SK-N-MC (cell line): ENCODE measurements around the gene NPC1.

Experiments used
- DNase-seq: peaks from one replicate; pipeline ENCODE4 v3.0.0-alpha.2; 2011; ENCODE audit warnings: low read depth, low spot score
- H3K27ac ChIP-seq: fragments of 200-600 bp; sonication (generic); 2 replicates; pipeline ENCODE4 v1.5.1; 2016; ENCODE audit warnings: mixed run types
- H3K36me3 ChIP-seq: fragments of 200-600 bp; sonication (generic); 2 replicates; pipeline ENCODE4 v1.6.1; 2017; ENCODE audit warnings: antibody characterized with exemption, low read length, mixed read lengths; ENCODE audit not compliant: insufficient read depth
- H3K4me3 ChIP-seq: fragments of 200-600 bp; sonication (generic); 2 replicates; pipeline ENCODE4 v1.5.1; 2016
- H3K9ac ChIP-seq: fragments of 200-600 bp; sonication (generic); 2 replicates; pipeline ENCODE4 v1.8.0; 2017; ENCODE audit warnings: mixed run types, mixed read lengths; ENCODE audit not compliant: insufficient read length
- H3K9me3 ChIP-seq: fragments of 200-600 bp; sonication (generic); 2 replicates; pipeline ENCODE4 v1.6.1; 2017; ENCODE audit warnings: low read depth, mild to moderate bottlenecking, antibody characterized with exemption, low read length, moderate library complexity, mixed read lengths
- EZH2 ChIP-seq: fragments of 200-600 bp; sonication (generic); IDR thresholded peaks from one replicate; pipeline ENCODE4 v1.6.1; 2017; ENCODE audit warnings: antibody characterized with exemption
- FOXP2 ChIP-seq: optimal IDR thresholded peaks from 2 replicates; pipeline ENCODE3; 2011; ENCODE audit warnings: mild to moderate bottlenecking, moderate library complexity; ENCODE audit not compliant: insufficient read depth; ENCODE audit errors: extremely low read length, control extremely low read depth
- POLR2AphosphoS5 ChIP-seq: IDR thresholded peaks from 2 replicates; pipeline ENCODE4 v1.6.1; 2012; ENCODE audit warnings: mild to moderate bottlenecking, low read depth, low read length, borderline replicate concordance

Gene NPC1

DNA sequence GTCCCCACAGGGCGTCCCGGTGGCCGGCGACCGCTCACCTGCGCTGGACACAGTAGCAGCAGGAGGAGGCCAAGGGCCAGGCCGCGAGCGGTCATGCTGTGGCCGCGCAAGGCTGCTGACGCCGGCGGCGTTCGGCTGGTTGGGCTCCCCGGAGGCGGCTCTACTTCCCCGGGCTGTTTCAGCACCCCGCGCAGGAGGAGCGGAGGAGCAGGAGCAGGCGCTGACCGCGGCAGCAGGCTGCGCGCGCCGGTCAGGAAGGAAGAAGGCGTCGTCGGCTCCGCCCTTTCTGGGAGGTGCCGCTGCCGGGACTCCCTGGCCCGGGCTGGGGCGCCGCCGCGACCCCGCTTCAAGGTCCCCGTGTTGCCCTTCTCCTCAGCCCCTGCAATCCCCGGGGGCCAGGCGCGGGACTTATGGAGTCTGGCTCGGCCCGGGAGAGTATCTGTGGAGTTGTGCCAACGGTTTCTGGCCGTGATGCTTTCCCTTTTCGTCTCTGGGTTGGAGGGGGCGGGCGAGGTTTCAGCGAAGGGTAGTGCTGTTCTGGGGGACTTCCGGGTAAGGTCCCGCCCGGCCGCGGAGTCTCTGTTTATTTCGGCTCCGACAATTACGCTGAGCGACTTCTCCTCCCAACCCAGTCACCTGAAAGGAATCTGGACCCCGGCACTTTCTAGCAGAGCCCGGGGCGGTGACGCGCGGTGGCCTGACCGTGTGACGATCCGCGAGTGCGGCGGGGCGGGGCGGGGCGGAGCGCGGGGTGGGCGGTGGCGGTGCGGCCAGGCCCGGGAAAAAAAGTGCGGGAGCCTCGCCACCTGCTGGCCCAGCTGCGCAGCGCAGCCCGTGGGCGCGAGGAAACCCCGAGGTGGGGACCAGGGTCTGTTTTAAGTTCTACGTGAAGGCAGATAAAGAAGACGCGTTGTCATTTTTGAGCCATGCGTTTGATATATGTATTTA, at the start of gene NPC1:
Gene NPC1, minus strand, starts transcription at position 258 of the 948 bp plus-strand sequence. Its CDS starts 163 bp downstream, at position 95.
- peak within 1 kb of the TSS; percentile 84 for H3K9ac ChIP-seq
- H3K4me3 ChIP-seq, result peak within 1 kb of the TSS; percentile 92
- H3K27ac ChIP-seq, result peak within 1 kb of the TSS; percentile 85; the same call in 1 of the 2 replicates
- no peak for DNase-seq
- H3K36me3 ChIP-seq, result no peaks in the 10 kb centered on the region
- TF ChIP-seq POLR2AphosphoS5, result peak; percentile 86
- TF ChIP-seq FOXP2, result peak; percentile 10
- TF ChIP-seq EZH2, result no peak
- H3K9me3 ChIP-seq, result no peaks in the 10 kb centered on the region

DNA sequence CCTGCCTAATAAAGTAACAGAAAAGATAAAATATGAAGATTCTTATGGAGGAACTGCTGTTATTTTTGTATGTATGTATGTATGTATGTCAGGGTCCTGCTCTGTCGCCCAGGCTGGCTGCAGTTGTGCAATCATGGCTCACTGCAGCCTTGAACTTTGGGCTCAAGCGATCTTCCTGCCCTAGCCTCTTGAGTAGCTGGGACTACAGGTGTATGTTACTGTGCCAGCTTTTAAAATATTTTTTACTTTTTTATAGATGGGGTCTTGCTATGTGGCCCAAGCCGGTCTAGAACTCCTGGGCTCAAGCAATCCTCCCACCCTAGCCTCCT, 49.7 kb upstream of the NPC1 start:
- Histone ChIP-seq H3K9ac (no peak overlapping the region), H3K9me3 (no peaks in the 10 kb centered on the region), H3K4me3 (no peak overlapping the region), H3K27ac (no peak overlapping the region), H3K36me3 (no peaks in the 10 kb centered on the region)
- no peak for DNase-seq
- TF ChIP-seq FOXP2 (no peak), EZH2 (no peak), POLR2AphosphoS5 (no peak)

DNA sequence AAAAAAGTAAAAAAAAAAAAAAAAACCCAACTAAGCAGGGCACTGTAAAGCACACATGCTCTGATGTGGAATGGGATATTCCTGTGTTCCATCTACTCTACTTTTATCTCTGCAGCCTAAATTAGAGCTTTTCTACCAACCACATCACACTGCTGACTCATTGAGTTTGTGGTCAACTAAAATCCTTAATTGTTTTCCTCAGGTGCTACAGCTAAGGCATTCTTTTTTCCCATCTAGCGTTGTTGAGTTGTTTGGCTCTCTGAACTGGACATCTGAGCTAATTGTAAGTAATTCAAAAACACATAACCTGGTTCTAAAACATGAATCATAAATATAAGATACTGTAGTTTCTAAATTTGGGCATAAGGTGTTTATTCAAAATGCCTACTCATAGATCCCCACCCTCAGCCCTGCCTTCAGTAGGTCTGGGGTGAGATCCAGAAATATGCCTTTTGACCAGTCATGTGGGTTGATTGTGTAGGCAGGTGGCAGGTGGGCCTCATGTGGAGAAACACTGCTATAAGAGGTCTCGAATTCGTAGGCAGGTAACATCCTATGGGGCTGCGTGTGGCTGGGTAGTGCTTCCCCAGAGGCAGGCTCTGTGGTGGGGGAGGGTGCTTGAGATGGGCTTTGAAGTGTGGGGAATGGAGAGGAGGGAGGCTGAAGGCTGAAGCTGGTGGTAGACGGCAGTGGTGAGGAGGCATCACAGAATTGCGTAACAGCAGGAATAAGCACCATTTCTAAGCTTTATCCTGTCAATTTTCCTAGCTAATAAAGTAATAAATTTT, 49.2 kb upstream of the NPC1 start:
- no peak overlapping the region for H3K9ac ChIP-seq
- TF ChIP-seq EZH2, result no peak
- no peak for TF ChIP-seq FOXP2
- TF ChIP-seq POLR2AphosphoS5, result no peak
- no peak overlapping the region for H3K4me3 ChIP-seq
- H3K9me3 ChIP-seq, result no peaks in the 10 kb centered on the region
- H3K27ac ChIP-seq, result no peak overlapping the region
- no peak for DNase-seq
- no peaks in the 10 kb centered on the region for H3K36me3 ChIP-seq

DNA sequence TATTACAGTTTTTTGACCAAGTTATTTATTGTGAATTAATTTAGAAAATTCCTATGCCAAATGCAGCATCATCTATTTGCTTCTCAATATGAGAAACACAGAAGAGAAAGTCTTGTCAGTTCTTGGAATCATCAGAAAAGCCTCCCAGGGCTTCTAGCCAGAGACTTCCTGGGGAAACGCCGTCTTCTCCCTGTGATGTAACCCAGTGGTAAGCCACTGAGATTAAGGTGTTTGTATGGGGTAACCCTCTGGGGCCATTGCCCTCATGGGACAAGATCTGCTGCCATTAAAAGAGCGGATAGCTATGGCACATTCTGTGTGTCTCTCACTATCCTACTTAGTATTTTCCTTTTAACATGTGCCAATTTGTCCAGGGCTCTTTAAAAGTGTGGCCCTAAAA, 48.4 kb upstream of the NPC1 start:
- Histone ChIP-seq H3K36me3 (no peaks in the 10 kb centered on the region), H3K27ac (no peak overlapping the region), H3K9ac (no peak overlapping the region), H3K4me3 (no peak overlapping the region), H3K9me3 (no peaks in the 10 kb centered on the region)
- DNase-seq, result no peak
- TF ChIP-seq POLR2AphosphoS5, result no peak

DNA sequence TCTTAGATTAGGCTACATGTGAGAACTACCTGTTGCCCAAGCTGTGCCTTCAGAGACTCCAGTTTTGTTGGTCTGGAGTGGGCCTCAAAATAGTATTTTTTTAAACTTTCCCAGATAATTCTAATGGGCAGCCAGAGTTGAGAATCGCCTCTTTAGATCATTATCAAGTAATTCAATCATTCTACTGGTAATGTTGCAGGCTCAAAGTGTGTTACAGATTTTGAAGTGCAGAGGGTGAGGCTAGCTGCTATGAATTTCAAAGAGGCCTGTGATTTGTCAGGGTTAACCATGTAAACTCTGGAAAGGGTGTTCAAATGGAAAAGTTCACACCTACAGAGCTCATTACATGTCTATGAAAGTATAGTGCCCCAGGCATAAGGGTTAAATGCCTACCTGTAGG, 46.3 kb upstream of the NPC1 start:
- no peaks in the 10 kb centered on the region for H3K36me3 ChIP-seq
- H3K9me3 ChIP-seq, result no peaks in the 10 kb centered on the region
- no peak for TF ChIP-seq FOXP2
- H3K4me3 ChIP-seq, result no peak overlapping the region
- no peak overlapping the region for H3K9ac ChIP-seq
- no peak overlapping the region for H3K27ac ChIP-seq
- DNase-seq, result no peak

- no peak for DNase-seq
- TF ChIP-seq FOXP2 (no peak), POLR2AphosphoS5 (no peak), EZH2 (no peak)
- Histone ChIP-seq H3K4me3 (no peak overlapping the region), H3K9me3 (no peaks in the 10 kb centered on the region), H3K36me3 (no peaks in the 10 kb centered on the region), H3K27ac (no peak overlapping the region), H3K9ac (no peak overlapping the region)
Measured at GRCh38 chr18:23631746-23632145, 45.4 kb upstream of the NPC1 start.

GRCh38 chr18:23631312-23631711, 45.0 kb upstream of the NPC1 start:
- H3K9me3 ChIP-seq, result no peaks in the 10 kb centered on the region

DNA sequence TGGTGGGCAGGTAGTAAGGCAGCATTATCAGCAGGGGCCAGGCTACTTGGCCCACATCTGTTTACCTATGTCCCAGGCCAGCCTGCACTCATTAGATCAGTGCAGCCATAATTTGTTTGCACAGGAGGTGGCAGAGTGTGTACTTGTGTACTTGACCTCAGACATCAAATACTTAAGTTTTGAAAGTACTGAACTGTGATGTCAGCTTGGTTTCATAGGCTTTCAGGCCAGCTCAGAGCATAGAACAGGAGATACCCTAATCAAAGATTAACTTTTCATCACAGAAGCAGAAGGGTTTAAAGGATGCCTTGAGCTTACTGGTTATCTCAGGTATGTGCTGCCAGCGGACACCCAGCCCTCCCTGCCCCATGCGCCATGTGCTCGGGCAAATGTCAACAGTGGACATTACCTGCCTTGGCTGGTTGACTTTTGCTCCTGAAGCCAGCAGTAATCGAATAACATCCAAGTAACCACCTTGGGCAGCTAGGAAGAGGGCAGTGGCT, 43.2 kb upstream of the NPC1 start:
- Histone ChIP-seq H3K9ac (no peak overlapping the region), H3K4me3 (no peak overlapping the region), H3K36me3 (no peaks in the 10 kb centered on the region), H3K9me3 (no peaks in the 10 kb centered on the region), H3K27ac (no peak overlapping the region)
- TF ChIP-seq POLR2AphosphoS5 (no peak), EZH2 (no peak), FOXP2 (no peak)
- DNase-seq, result no peak

More at GRCh38 chr18:23631312-23631711, 45.0 kb upstream of the NPC1 start:
- H3K4me3 ChIP-seq, result no peak overlapping the region
- TF ChIP-seq FOXP2 (no peak), POLR2AphosphoS5 (no peak), EZH2 (no peak)
- no peak overlapping the region for H3K27ac ChIP-seq
- H3K36me3 ChIP-seq, result no peaks in the 10 kb centered on the region
- H3K9ac ChIP-seq, result no peak overlapping the region
- DNase-seq, result no peak

- no peaks in the 10 kb centered on the region for H3K9me3 ChIP-seq
- H3K27ac ChIP-seq, result no peak overlapping the region
- no peak overlapping the region for H3K4me3 ChIP-seq
- H3K9ac ChIP-seq, result no peak overlapping the region
- DNase-seq, result no peak
- no peaks in the 10 kb centered on the region for H3K36me3 ChIP-seq
- TF ChIP-seq EZH2, result no peak
Measured at GRCh38 chr18:23627970-23628369, 41.7 kb upstream of the NPC1 start.
